ENCODE results near the gene SC5D. TPM values are rescaled to one million over a fixed set of nuclear protein-coding genes. Genes with fewer than 3 reads are reported as not detected.

The SC5D gene
- polyA plus RNA-seq, 2 of the 4 experiments (the other 2 are of a cell fraction), result 18.1 to 28.1 TPM

DNA sequence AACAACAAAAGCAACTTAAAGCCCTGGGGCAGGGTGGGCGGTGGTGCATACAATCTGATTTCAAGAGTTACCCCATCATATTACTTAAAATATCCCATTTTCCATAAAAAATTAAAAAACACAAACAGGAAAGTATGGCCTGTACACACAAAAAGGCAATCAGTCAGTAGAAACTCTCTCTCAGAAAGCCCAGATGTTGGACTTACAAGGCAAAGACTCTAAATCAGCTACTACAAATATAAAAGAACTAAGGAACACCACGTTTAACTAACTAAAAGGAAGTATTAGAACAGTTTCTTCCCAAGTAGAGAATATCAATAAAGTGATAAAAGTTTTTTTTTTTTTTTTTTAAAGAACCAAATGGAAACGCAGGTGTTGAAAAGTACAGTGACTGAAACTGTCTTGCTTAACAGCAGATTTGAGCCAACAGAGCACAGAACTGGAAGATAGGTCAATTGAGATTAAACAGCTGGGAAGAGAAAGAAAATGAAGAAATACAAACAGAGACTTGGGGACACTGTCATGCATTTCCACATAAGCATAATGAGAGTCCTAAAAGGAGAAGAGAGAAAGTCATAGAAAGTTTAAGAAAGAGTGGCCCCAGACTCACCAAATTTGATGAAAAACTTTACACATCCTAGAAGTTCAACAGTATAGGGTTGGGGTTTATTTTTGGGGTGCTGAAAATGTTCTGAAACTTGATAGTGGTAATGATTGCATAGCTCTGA, 8.6 kb downstream of the SC5D start (continued):
- TF ChIP-seq, protein P1, sequence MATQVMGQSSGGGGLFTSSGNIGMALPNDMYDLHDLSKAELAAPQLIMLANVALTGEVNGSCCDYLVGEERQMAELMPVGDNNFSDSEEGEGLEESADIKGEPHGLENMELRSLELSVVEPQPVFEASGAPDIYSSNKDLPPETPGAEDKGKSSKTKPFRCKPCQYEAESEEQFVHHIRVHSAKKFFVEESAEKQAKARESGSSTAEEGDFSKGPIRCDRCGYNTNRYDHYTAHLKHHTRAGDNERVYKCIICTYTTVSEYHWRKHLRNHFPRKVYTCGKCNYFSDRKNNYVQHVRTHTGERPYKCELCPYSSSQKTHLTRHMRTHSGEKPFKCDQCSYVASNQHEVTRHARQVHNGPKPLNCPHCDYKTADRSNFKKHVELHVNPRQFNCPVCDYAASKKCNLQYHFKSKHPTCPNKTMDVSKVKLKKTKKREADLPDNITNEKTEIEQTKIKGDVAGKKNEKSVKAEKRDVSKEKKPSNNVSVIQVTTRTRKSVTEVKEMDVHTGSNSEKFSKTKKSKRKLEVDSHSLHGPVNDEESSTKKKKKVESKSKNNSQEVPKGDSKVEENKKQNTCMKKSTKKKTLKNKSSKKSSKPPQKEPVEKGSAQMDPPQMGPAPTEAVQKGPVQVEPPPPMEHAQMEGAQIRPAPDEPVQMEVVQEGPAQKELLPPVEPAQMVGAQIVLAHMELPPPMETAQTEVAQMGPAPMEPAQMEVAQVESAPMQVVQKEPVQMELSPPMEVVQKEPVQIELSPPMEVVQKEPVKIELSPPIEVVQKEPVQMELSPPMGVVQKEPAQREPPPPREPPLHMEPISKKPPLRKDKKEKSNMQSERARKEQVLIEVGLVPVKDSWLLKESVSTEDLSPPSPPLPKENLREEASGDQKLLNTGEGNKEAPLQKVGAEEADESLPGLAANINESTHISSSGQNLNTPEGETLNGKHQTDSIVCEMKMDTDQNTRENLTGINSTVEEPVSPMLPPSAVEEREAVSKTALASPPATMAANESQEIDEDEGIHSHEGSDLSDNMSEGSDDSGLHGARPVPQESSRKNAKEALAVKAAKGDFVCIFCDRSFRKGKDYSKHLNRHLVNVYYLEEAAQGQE (IDR thresholded peaks at IDR 0.05), result no peak
- TF ChIP-seq RNF2 (IDR thresholded peaks at IDR 0.05; ENCODE audit: borderline replicate concordance, low read depth) (no peak), HOXB13 (CRISPR knock-in tag; IDR thresholded peaks at IDR 0.05; ENCODE audit: low read depth) (no peak), CHD4 (IDR thresholded peaks at IDR 0.05; ENCODE audit: borderline replicate concordance) (no peak), FOSB (CRISPR knock-in tag; IDR thresholded peaks at IDR 0.05) (no peak), EHF (CRISPR knock-in tag; IDR thresholded peaks at IDR 0.05) (no peak), FOXS1 (CRISPR knock-in tag; IDR thresholded peaks at IDR 0.05) (no peak), PHF8 (IDR thresholded peaks at IDR 0.05; ENCODE audit: borderline replicate concordance, low read depth) (no peak), TP53 (CRISPR knock-in tag; IDR thresholded peaks at IDR 0.05) (no peak)
- TF ChIP-seq, protein P2, sequence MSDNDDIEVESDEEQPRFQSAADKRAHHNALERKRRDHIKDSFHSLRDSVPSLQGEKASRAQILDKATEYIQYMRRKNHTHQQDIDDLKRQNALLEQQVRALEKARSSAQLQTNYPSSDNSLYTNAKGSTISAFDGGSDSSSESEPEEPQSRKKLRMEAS (IDR thresholded peaks at IDR 0.05), result no peak

DNA sequence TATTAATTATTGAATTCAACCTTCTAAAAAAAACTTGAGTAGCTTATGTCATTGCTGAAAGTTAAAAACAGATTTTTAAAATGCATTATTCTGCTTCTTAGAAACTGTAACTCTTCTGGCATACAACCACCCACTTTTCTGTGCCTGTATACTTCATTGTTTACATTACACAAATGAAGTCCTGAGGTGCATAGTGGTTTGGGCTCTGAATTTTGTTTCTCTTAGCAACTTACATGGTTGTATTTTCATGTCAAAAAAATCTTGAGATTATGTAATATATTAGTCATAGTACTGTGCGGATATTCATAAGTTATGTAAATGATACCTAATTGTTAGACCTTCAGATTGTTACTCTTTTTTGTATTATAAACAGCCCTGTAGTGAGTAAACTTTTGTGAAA, 12.2 kb downstream of the SC5D start:
- FAIRE-seq (no peak), ATAC-seq (no peak), DNase-seq (ENCODE audit: low read depth in 1 of 2, low spot score in 1 of 2) (no peak)
- Histone ChIP-seq H3K27ac (no peak overlapping the region), H3K9me3 (no peaks in the 10 kb centered on the region), H3K4me2 (no peak overlapping the region), H3K4me3 (no peak overlapping the region), H3K4me1 (no peaks in the 10 kb centered on the region; the same call in 2 of the 3 replicates)
- no peak for TF ChIP-seq RARB (CRISPR knock-in tag; IDR thresholded peaks at IDR 0.05)
- WGBS (ENCODE audit: missing lambda C conversion rate), result 91% methylated on average over 1 of the region's 1 CpG
- POLR2A ChIA-PET, result no interaction called here
- CTCF ChIA-PET, result no interaction called here

DNA sequence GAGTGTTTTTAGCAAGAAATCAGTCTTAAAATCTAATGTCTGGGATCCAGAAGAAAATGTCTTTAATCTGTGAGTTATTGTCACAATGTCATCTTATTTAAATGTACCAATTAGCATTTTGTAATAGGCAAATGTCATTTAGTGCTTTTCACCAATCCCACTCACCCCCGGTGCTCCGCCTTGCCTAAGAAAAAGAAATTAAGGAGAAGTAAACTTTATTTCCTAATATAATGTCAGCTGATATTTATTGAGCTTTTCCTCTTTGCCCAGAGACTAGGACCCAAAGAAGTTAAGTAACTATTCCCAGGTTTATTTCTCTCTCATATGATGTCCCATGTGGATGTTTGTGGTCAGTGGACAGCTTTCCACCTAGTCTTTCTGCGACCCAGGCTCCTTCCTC, 16.2 kb downstream of the SC5D start:
- POLR2A ChIA-PET, result no interaction called here
- Histone ChIP-seq H3K27ac (no peak overlapping the region), H3K9me3 (no peaks in the 10 kb centered on the region), H3K4me2 (no peak overlapping the region), H3K4me1 (no peaks in the 10 kb centered on the region), H3K4me3 (no peak overlapping the region)
- TF ChIP-seq TP53 (CRISPR knock-in tag; IDR thresholded peaks at IDR 0.05) (no peak), GATA3 (IDR thresholded peaks at IDR 0.05; ENCODE audit: borderline replicate concordance) (no peak), MAFK (IDR thresholded peaks at IDR 0.05; ENCODE audit: partially characterized antibody) (no peak), HOXA7 (CRISPR knock-in tag; IDR thresholded peaks at IDR 0.05) (no peak), CBX2 (IDR thresholded peaks at IDR 0.05; ENCODE audit: borderline replicate concordance, low read depth) (no peak), RNF2 (IDR thresholded peaks at IDR 0.05; ENCODE audit: borderline replicate concordance, low read depth) (no peak), NFE2L2 (conservative IDR thresholded peaks at IDR 0.05; ENCODE audit: low read length) (no peak), FOXS1 (CRISPR knock-in tag; IDR thresholded peaks at IDR 0.05) (no peak), HOXB13 (CRISPR knock-in tag; IDR thresholded peaks at IDR 0.05; ENCODE audit: low read depth) (no peak), RFX5 (IDR thresholded peaks at IDR 0.05) (no peak), EHF (CRISPR knock-in tag; IDR thresholded peaks at IDR 0.05) (no peak), MAZ (IDR thresholded peaks at IDR 0.05; ENCODE audit: borderline replicate concordance, low read depth, low read length) (no peak), EHMT2 (IDR thresholded peaks at IDR 0.05; ENCODE audit: low read depth) (no peak), POLR2AphosphoS2 (conservative IDR thresholded peaks at IDR 0.05; ENCODE audit: low read length) (no peak), SREBF2 (IDR thresholded peaks at IDR 0.05) (no peak)
- TF ChIP-seq, protein P2 (IDR thresholded peaks at IDR 0.05), result no peak
- TF ChIP-seq, protein P1 (IDR thresholded peaks at IDR 0.05), result no peak
- TF ChIP-seq, protein P3, sequence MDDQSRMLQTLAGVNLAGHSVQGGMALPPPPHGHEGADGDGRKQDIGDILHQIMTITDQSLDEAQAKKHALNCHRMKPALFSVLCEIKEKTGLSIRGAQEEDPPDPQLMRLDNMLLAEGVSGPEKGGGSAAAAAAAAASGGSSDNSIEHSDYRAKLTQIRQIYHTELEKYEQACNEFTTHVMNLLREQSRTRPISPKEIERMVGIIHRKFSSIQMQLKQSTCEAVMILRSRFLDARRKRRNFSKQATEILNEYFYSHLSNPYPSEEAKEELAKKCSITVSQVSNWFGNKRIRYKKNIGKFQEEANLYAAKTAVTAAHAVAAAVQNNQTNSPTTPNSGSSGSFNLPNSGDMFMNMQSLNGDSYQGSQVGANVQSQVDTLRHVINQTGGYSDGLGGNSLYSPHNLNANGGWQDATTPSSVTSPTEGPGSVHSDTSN (IDR thresholded peaks at IDR 0.05), result no peak
- TF ChIP-seq, protein P4, sequence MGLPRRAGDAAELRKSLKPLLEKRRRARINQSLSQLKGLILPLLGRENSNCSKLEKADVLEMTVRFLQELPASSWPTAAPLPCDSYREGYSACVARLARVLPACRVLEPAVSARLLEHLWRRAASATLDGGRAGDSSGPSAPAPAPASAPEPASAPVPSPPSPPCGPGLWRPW (IDR thresholded peaks at IDR 0.05), result no peak
- WGBS (ENCODE audit: missing lambda C conversion rate), result 85% methylated on average over 3 of the region's 3 CpGs
- CTCF ChIA-PET, result no interaction called here
- FAIRE-seq (no peak), ATAC-seq (no peak), DNase-seq (ENCODE audit: low read depth in 1 of 2, low spot score in 1 of 2) (no peak)
